Adrenal gland (tissue), 12 donors: ENCODE data around the gene NPPC. TPM values are rescaled to one million over a fixed set of nuclear protein-coding genes. Genes with fewer than 3 reads are reported as not detected.

ENCODE experiments used
- DNase-seq, 7 donors: peaks; one replicate each; pipeline ENCODE4 v3.0.0-alpha.2; 2019 to 2020
- H3K27ac ChIP-seq, 5 donors: fragments of 200-600 bp; sonication (generic) in 4 of 5; 1 replicate in 3 of 5; 2 replicates in 2 of 5; pipeline versions ENCODE4 v1.5.1 to v1.8.0; 2016 to 2020; ENCODE audit warnings: mild to moderate bottlenecking in 1 of 5
- H3K27me3 ChIP-seq: fragments of 200-600 bp; 2 replicates; pipeline ENCODE4 v1.8.0; 2021
- H3K36me3 ChIP-seq, 2 donors: fragments of 200-600 bp; replicated peaks in 1 of 2; 1 replicate in 1 of 2; 2 replicates in 1 of 2; pipeline versions ENCODE4 v1.5.1 to v1.8.0; 2018 to 2022
- H3K4me1 ChIP-seq, 2 donors: fragments of 200-600 bp; replicated peaks in 1 of 2; 1 replicate in 1 of 2; 2 replicates in 1 of 2; pipeline versions ENCODE4 v1.5.1 to v1.8.0; 2018 to 2021
- H3K4me3 ChIP-seq, 4 donors: fragments of 200-600 bp; sonication (generic) in 3 of 4; one replicate each; pipeline ENCODE4 v1.5.1; 2016 to 2018
- H3K9me3 ChIP-seq, 3 donors: fragments of 200-600 bp; sonication (generic) in 1 of 3; replicated peaks in 1 of 3; 1 replicate in 2 of 3; 2 replicates in 1 of 3; pipeline versions ENCODE4 v1.5.1 to v1.8.0; 2016 to 2021
- POLR2A ChIP-seq, 2 donors: fragments of 450-650 bp; IDR thresholded peaks; one replicate each; pipeline ENCODE4 v1.6.1; 2017; ENCODE audit warnings: antibody characterized with exemption in 2 of 2, mild to moderate bottlenecking in 2 of 2, moderate library complexity in 1 of 2
- WGBS, 4 donors: extraction: QIAGEN DNeasy Blood & Tissue Kit in 2 of 4; methylation state at CpG; one replicate each; pipeline versions ENCODE4 v1.1.5 to v1.1.7; 2013 to 2017; 5-methylcytosine and 5-hydroxymethylcytosine counted together
- intact Hi-C, 2 donors: fragments of 100-400 bp; cut with DNase I; formaldehyde crosslinking; loops; one replicate each; pipeline versions ENCODE4 v1.14.1 to v1.15.0; 2022 to 2023
- polyA plus RNA-seq, 3 donors: library from polyadenylated mRNA; stranded (reverse); fragments of 200-250 nt in 2 of 3; fragments of 350-450 nt in 1 of 3; fragmentation: Illumina TruSeq in 1 of 3; extraction: RNeasy Lipid Tissue Mini Kit (QIAGEN cat#74804) in 1 of 3; gene quantifications; one replicate each; pipeline ENCODE4 v1.2.3, GENCODE V29; 2013 to 2014
- total RNA-seq, 9 donors: library from RNA; depleted of rRNA in 4 of 9; stranded (reverse); fragments of >200 nt in 4 of 9; fragments of 120-200 nt in 1 of 9; fragmentation: NEBNext Ultra II Directional in 1 of 9; extraction: Animal tissue kit (Norgen Biotek cat#: 25700) in 1 of 9; gene quantifications; one replicate each; pipeline versions ENCODE4 v1.1.0 to v1.2.4, GENCODE V29; 2013 to 2023
- TF ChIP-seq, protein P1 (sequence below), 6 experiments: fragments of 450-650 bp in 4 of 6; fragments of 200-600 bp in 2 of 6; sonication (generic) in 1 of 6; IDR thresholded peaks; 1 replicate in 5 of 6; 2 replicates in 1 of 6; pipeline versions ENCODE4 v1.5.1 to v1.8.0; 2016 to 2021; ENCODE audit warnings: antibody characterized with exemption in 6 of 6, mild to moderate bottlenecking in 2 of 6, moderate library complexity in 1 of 6
- donor health status: healthy with polysubstance abuse.
- donor health status: Bipolar disorder and iron deficiency.
- donor health status: DM: yes; HTN: yes; CAD: no.
- donor health status: DM: no; HTN: no; CAD: no.
- donor health status: DM: no; HTN: no; CAD: no.
- donor health status: DM: yes; HTN: yes; CAD: no.

The NPPC gene
- total and polyA plus RNA-seq, 12 donors, result 0.13 to 0.74 (median 0.17) TPM; not detected in 9

DNA sequence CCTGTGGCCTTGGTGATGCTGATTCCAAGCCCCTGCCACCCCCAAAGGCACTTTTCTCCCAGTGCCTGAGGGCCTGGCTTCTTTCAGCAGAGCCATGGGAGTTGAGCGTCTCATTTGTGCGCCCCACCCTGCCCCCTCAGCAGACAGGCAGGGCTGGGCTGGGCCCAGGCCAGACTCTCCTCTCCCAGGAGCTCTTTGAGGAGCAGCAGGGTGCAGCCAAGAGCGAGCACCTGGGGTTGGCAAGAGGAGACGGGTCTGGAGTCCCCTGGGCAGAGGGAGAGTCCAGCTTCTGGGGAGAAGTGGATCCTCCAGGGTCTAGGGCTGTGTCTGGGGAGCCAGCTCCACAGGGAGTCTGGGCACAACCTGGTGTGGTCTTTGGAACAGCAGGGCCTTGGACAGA, 21.2 kb downstream of the NPPC start:
- no peak overlapping the region for H3K27ac ChIP-seq
- no peak for TF ChIP-seq POLR2A (IDR thresholded peaks at IDR 0.05)
- TF ChIP-seq, protein P1, sequence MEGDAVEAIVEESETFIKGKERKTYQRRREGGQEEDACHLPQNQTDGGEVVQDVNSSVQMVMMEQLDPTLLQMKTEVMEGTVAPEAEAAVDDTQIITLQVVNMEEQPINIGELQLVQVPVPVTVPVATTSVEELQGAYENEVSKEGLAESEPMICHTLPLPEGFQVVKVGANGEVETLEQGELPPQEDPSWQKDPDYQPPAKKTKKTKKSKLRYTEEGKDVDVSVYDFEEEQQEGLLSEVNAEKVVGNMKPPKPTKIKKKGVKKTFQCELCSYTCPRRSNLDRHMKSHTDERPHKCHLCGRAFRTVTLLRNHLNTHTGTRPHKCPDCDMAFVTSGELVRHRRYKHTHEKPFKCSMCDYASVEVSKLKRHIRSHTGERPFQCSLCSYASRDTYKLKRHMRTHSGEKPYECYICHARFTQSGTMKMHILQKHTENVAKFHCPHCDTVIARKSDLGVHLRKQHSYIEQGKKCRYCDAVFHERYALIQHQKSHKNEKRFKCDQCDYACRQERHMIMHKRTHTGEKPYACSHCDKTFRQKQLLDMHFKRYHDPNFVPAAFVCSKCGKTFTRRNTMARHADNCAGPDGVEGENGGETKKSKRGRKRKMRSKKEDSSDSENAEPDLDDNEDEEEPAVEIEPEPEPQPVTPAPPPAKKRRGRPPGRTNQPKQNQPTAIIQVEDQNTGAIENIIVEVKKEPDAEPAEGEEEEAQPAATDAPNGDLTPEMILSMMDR (IDR thresholded peaks at IDR 0.05), result no peak
- H3K4me3 ChIP-seq, result no peak overlapping the region
- no peaks in the 10 kb centered on the region for H3K36me3 ChIP-seq
- DNase-seq, result no peak
- no peaks in the 10 kb centered on the region for H3K9me3 ChIP-seq
- H3K27me3 ChIP-seq, result no peaks in the 10 kb centered on the region
- intact Hi-C loops, result loop anchor here in 1 of 2 donors (5.0 to 10.0 kb wide), 2 partner anchors 422 to 620 kb away; partner anchors contain the start of genes CHRND and PRSS56
- WGBS, 4 donors, result 89 to 94% (median 93%) methylated on average over 4 of the region's 4 CpGs
- no peaks in the 10 kb centered on the region for H3K4me1 ChIP-seq

DNA sequence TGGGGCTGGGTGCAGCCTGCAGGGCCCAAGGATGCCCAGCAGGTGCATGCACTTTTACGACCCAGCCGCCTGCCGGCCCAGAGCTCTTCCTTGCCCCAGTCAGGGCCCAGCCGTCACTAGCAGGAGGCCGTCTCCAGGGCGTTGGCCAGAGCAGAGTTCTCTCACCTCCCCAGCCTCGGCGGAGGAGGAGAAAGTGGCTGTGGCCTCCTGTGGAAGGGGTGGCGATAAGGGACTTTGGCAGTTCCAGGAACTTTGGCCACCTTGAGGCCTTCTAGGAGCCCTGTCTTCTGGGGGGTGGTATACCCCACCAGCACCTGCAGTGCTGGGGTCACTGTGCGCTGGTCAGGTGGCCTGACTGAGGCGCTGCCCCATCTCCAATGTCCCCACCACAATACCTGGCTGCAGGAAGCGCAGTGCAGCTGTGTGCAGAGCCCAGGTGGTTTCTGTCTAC, 22.0 kb downstream of the NPPC start:
- TF ChIP-seq POLR2A (IDR thresholded peaks at IDR 0.05), result no peak
- TF ChIP-seq, protein P1 (IDR thresholded peaks at IDR 0.05), result no peak
- Histone ChIP-seq H3K4me1 (no peaks in the 10 kb centered on the region), H3K4me3 (no peak overlapping the region), H3K36me3 (no peaks in the 10 kb centered on the region), H3K9me3 (no peaks in the 10 kb centered on the region), H3K27ac (no peak overlapping the region), H3K27me3 (no peaks in the 10 kb centered on the region)
- intact Hi-C loops, result loop anchor here (5.0 to 10.0 kb wide), 2 partner anchors 533 to 621 kb away; partner anchors contain the start of genes CHRND (in 1 of the 2) and PRSS56 (in 1 of the 2)
- WGBS, 4 donors, result 73 to 93% (median 88%) methylated on average over 3 to 12 of the region's 12 CpGs
- no peak for DNase-seq

DNA sequence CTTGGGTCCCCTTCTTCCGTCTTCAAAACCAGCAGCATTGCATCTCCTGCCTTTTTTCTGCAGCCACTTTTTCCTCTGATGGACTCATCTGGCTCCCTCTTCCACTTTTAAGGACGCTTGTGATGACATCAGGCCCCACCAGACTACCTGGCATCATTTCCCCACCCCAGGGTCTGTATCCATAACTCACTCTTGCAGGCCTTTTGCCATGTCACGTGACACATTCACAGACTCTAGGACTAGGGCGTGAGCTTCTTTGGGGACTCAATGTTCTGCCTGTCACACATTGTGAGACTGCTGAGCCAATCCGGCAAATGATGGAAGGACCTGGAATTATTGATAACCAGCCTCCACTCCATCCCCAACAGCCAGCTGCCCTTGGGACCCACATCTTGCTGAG, 23.6 kb downstream of the NPPC start:
- DNase-seq, result no peak
- Histone ChIP-seq H3K4me1 (no peaks in the 10 kb centered on the region), H3K27ac (no peak overlapping the region), H3K4me3 (no peak overlapping the region), H3K9me3 (no peaks in the 10 kb centered on the region), H3K27me3 (no peaks in the 10 kb centered on the region), H3K36me3 (no peaks in the 10 kb centered on the region)
- WGBS, 4 donors, result 78 to 86% (median 85%) methylated on average over 5 of the region's 5 CpGs
- TF ChIP-seq POLR2A (IDR thresholded peaks at IDR 0.05), result no peak
- TF ChIP-seq, protein P1 (IDR thresholded peaks at IDR 0.05), result no peak
- intact Hi-C loops, result loop anchor here (2.0 to 10.0 kb wide), 3 partner anchors 535 to 622 kb away; partner anchors contain the start of genes CHRND (in 1 of the 2) and PRSS56 (in 1 of the 2)

DNA sequence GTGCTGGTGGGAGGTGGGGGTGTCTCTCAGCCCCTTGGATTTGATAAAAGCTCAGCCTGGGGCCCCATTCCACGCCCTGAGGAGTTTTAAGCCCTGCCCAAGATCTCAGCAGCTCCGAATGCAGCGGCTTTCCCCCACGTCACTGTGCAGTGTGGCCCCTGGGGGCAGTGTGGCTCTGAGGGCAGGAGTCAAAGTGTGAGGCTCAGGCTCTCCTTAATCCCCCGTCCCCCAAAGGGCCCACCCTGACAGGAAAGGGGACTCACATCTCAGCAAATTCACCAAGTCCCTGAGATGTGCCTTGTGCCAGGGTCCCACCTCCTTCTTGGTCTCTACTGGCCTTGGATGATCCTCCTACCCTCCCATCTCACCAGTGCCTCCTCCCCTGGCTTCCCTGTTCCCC, 25.2 kb downstream of the NPPC start:
- 84 to 100% (median 88%) methylated on average over 1 to 5 of the region's 5 CpGs for WGBS, 4 donors
- H3K36me3 ChIP-seq, result no peaks in the 10 kb centered on the region
- H3K4me3 ChIP-seq, result no peak overlapping the region
- no peak overlapping the region for H3K27ac ChIP-seq
- no peaks in the 10 kb centered on the region for H3K9me3 ChIP-seq
- H3K27me3 ChIP-seq, result no peaks in the 10 kb centered on the region
- H3K4me1 ChIP-seq, result no peaks in the 10 kb centered on the region
- DNase-seq, result no peak
- intact Hi-C loops, result loop anchor here (5.0 to 10.0 kb wide), 2 partner anchors 536 to 624 kb away; partner anchors contain the start of genes CHRND (in 1 of the 2) and PRSS56 (in 1 of the 2)
- TF ChIP-seq, protein P1 (IDR thresholded peaks at IDR 0.05), result no peak
- no peak for TF ChIP-seq POLR2A (IDR thresholded peaks at IDR 0.05)
